Neural cell (in vitro differentiated cells): ENCODE measurements around the gene C1QTNF7. TPM values are rescaled to one million over a fixed set of nuclear protein-coding genes. Genes with fewer than 3 reads are reported as not detected.

Experiments used
- H2AFZ ChIP-seq: fragments of 200-600, 300-800 bp; sonication (generic), shearing (Covaris generic); 2 replicates; pipeline ENCODE4 v1.6.0; 2014; ENCODE audit warnings: low read depth, mild to moderate bottlenecking, antibody characterized with exemption, low read length, moderate library complexity
- H3F3A ChIP-seq: fragments of 200-600 bp; shearing (Covaris generic); 2 replicates; pipeline ENCODE4 v1.6.1; 2016; ENCODE audit warnings: mild to moderate bottlenecking, moderate library complexity, mixed read lengths, antibody characterized with exemption, low read length; ENCODE audit not compliant: insufficient read depth, poor library complexity, severe bottlenecking
- H3K27ac ChIP-seq: fragments of 200-600, 300-800 bp; sonication (generic), shearing (Covaris generic); 2 replicates; pipeline ENCODE4 v1.5.1; 2014; ENCODE audit warnings: mild to moderate bottlenecking, low read length, moderate library complexity
- H3K27me3 ChIP-seq: fragments of 300-800, 200-600 bp; sonication (generic), shearing (Covaris generic); 2 replicates; pipeline ENCODE4 v1.6.0; 2014; ENCODE audit warnings: mild to moderate bottlenecking, low read depth, low read length, moderate library complexity; ENCODE audit not compliant: insufficient read depth
- H3K36me3 ChIP-seq: fragments of 300-800, 200-600 bp; sonication (generic), shearing (Covaris generic); 2 replicates; pipeline ENCODE4 v1.5.1; 2014; ENCODE audit warnings: mild to moderate bottlenecking, antibody characterized with exemption, low read length, moderate library complexity; ENCODE audit not compliant: insufficient read depth
- H3K4me2 ChIP-seq: fragments of 300-800, 200-600 bp; sonication (generic), shearing (Covaris generic); 2 replicates; pipeline ENCODE4 v1.6.0; 2014; ENCODE audit warnings: mild to moderate bottlenecking, low read length
- H3K4me3 ChIP-seq: fragments of 300-800, 200-600 bp; sonication (generic), shearing (Covaris generic); 2 replicates; pipeline ENCODE4 v1.5.1; 2014; ENCODE audit warnings: mild to moderate bottlenecking, low read length, moderate library complexity
- H3K79me2 ChIP-seq: fragments of 200-600 bp; shearing (Covaris generic); replicated peaks from 2 replicates; pipeline ENCODE4 v1.6.0; 2014; ENCODE audit warnings: mild to moderate bottlenecking, low read length, moderate library complexity; ENCODE audit not compliant: insufficient read depth
- H3K9ac ChIP-seq: fragments of 300-800, 200-600 bp; sonication (generic), shearing (Covaris generic); 2 replicates; pipeline ENCODE4 v1.6.1; 2016; ENCODE audit warnings: mild to moderate bottlenecking, low read length, mixed read lengths
- H3K9me2 ChIP-seq: fragments of 200-600 bp; shearing (Covaris generic); 2 replicates; pipeline ENCODE4 v1.6.1; 2016; ENCODE audit warnings: mild to moderate bottlenecking, low read length, mixed read lengths; ENCODE audit not compliant: insufficient read depth
- H3K9me3 ChIP-seq: fragments of 200-600, 300-800 bp; sonication (generic), shearing (Covaris generic); 2 replicates; pipeline ENCODE4 v1.6.1; 2016; ENCODE audit warnings: mild to moderate bottlenecking, mixed run types, low read length, moderate library complexity, mixed read lengths
- H4K20me1 ChIP-seq: fragments of 200-600 bp; shearing (Covaris generic); 2 replicates; pipeline ENCODE4 v1.6.1; 2016; ENCODE audit warnings: mild to moderate bottlenecking, mixed run types; ENCODE audit not compliant: insufficient read depth
- CTCF ChIP-seq: fragments of 450-650 bp; IDR thresholded peaks from 2 replicates; pipeline ENCODE4 v1.5.1; 2014; ENCODE audit warnings: antibody characterized with exemption, mild to moderate bottlenecking, moderate library complexity; ENCODE audit not compliant: poor library complexity, severe bottlenecking
- EP300 ChIP-seq: fragments of 450-650 bp; conservative IDR thresholded peaks from 2 replicates; pipeline ENCODE4 v1.6.1; 2014; ENCODE audit warnings: antibody characterized with exemption, mild to moderate bottlenecking, moderate library complexity; ENCODE audit not compliant: poor library complexity, severe bottlenecking
- EZH2 ChIP-seq: fragments of 200-600, 300-800 bp; shearing (Covaris generic), sonication (generic); IDR thresholded peaks from 2 replicates; pipeline ENCODE4 v1.6.1; 2014; ENCODE audit warnings: antibody characterized with exemption, low read length, borderline replicate concordance, mild to moderate bottlenecking; ENCODE audit not compliant: insufficient read depth, poor library complexity, severe bottlenecking
- MXI1 ChIP-seq: fragments of 450-650 bp; conservative IDR thresholded peaks from 2 replicates; pipeline ENCODE4 v1.6.1; 2014; ENCODE audit warnings: antibody characterized with exemption, mild to moderate bottlenecking; ENCODE audit not compliant: poor library complexity, severe bottlenecking
- POLR2AphosphoS5 ChIP-seq: IDR thresholded peaks from 2 replicates; pipeline ENCODE4 v1.6.1; 2012
- RAD21 ChIP-seq: fragments of 450-650 bp; conservative IDR thresholded peaks from 2 replicates; pipeline ENCODE4 v1.6.1; 2014; ENCODE audit warnings: antibody characterized with exemption, mild to moderate bottlenecking, moderate library complexity
- SMC3 ChIP-seq: fragments of 450-650 bp; conservative IDR thresholded peaks from 2 replicates; pipeline ENCODE4 v1.6.1; 2014; ENCODE audit warnings: antibody characterized with exemption, mild to moderate bottlenecking, moderate library complexity; ENCODE audit not compliant: poor library complexity
- TAF1 ChIP-seq: IDR thresholded peaks from 2 replicates; pipeline ENCODE4 v1.6.1; 2012; ENCODE audit warnings: low read depth
- polyA plus RNA-seq: library from polyadenylated mRNA; depleted of rRNA; stranded (reverse); fragments of >200 nt; gene quantifications from 2 replicates; pipeline ENCODE4 v1.2.3, GENCODE V29; 2014
- TF ChIP-seq, protein P1 (sequence below): IDR thresholded peaks from 2 replicates; pipeline ENCODE4 v1.6.1; 2012; ENCODE audit warnings: borderline replicate concordance

The C1QTNF7 gene
- polyA plus RNA-seq, 1 donor from 2014 or later: not detected

DNA sequence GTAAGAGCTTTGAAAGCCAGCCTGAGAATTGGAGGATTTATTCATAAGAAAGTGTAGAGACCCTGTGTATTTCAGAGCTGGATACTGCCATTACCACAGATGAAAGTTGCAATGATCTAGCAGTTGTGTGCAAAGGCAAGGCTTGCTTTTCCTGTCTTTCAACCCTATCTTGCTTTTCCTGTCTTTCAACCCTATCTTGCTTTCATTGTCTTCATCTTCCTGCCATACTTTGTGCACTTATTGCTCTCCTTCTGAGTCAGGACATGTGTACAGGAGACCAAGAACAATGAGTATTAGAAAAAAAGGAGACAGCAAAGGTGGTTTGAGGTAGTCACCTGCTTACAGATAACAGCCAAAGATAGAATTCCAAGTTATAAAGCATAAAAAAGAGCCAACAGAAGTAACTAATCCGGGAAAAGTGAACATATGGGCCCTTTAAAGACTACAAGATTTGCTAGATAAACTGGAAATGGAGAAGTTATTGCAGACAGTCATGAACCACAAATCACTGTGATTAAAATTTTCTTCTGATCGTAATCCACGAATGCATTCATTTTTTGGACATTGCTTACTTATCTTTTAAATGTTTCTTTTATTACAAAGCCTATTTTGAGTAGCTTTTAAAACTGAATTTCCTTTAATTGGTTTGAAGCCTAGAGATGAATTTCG lies 17.2 kb downstream of the C1QTNF7 start:
- Histone ChIP-seq H3K36me3 (no peaks in the 10 kb centered on the region), H4K20me1 (no peaks in the 10 kb centered on the region), H3F3A (no peaks in the 10 kb centered on the region), H3K27ac (no peak overlapping the region), H3K9me2 (no peaks in the 10 kb centered on the region), H3K9me3 (no peaks in the 10 kb centered on the region), H2AFZ (no peak overlapping the region), H3K79me2 (no peaks in the 10 kb centered on the region), H3K9ac (no peak overlapping the region), H3K4me3 (no peak overlapping the region), H3K27me3 (no peaks in the 10 kb centered on the region), H3K4me2 (no peak overlapping the region)
- TF ChIP-seq POLR2AphosphoS5 (no peak), EP300 (no peak), SMC3 (no peak), RAD21 (no peak), EZH2 (no peak), TAF1 (no peak), MXI1 (no peak), CTCF (no peak)
- TF ChIP-seq, protein P1, sequence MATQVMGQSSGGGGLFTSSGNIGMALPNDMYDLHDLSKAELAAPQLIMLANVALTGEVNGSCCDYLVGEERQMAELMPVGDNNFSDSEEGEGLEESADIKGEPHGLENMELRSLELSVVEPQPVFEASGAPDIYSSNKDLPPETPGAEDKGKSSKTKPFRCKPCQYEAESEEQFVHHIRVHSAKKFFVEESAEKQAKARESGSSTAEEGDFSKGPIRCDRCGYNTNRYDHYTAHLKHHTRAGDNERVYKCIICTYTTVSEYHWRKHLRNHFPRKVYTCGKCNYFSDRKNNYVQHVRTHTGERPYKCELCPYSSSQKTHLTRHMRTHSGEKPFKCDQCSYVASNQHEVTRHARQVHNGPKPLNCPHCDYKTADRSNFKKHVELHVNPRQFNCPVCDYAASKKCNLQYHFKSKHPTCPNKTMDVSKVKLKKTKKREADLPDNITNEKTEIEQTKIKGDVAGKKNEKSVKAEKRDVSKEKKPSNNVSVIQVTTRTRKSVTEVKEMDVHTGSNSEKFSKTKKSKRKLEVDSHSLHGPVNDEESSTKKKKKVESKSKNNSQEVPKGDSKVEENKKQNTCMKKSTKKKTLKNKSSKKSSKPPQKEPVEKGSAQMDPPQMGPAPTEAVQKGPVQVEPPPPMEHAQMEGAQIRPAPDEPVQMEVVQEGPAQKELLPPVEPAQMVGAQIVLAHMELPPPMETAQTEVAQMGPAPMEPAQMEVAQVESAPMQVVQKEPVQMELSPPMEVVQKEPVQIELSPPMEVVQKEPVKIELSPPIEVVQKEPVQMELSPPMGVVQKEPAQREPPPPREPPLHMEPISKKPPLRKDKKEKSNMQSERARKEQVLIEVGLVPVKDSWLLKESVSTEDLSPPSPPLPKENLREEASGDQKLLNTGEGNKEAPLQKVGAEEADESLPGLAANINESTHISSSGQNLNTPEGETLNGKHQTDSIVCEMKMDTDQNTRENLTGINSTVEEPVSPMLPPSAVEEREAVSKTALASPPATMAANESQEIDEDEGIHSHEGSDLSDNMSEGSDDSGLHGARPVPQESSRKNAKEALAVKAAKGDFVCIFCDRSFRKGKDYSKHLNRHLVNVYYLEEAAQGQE: no peak

DNA sequence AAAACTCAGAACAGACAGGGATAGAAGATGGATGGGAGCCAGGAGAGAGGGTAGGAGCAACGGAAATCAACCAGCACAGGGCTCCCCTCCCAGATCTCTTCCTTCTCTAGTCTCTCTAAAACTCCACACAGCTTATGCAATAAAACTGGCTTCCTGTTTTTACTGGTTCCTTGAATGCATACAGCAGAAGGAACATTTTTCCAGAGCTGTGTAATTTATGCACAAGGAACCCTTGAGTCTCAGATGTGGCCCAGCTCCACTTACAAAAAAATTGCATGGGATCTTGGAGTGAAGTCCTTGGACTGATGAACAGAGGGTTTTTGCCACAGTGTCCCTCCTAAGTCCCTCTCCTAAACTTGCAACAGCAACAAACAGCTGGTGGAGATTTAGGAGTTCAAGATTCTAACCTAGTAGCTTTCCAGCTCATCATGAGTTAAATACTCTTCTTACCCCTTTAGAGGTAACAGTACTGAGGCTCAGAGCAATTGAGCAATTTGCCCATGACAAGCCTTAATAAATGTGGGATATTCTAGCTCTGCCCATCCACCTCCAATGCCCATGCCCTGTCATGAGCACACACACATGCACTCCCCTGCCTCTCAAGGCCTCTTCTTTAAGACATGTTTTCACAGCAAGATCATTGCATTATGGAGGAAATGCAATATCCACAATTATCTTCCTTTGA lies 23.5 kb downstream of the C1QTNF7 start:
- Histone ChIP-seq H3K4me2 (no peak overlapping the region), H3K27me3 (no peaks in the 10 kb centered on the region), H3K79me2 (no peaks in the 10 kb centered on the region), H2AFZ (no peak overlapping the region), H3F3A (no peaks in the 10 kb centered on the region), H3K27ac (no peak overlapping the region), H3K9me2 (no peaks in the 10 kb centered on the region), H3K36me3 (no peaks in the 10 kb centered on the region), H3K9me3 (no peaks in the 10 kb centered on the region), H4K20me1 (no peaks in the 10 kb centered on the region), H3K4me3 (no peak overlapping the region), H3K9ac (no peak overlapping the region)
- no peak for TF ChIP-seq RAD21
- TF ChIP-seq MXI1: no peak
- no peak for TF ChIP-seq POLR2AphosphoS5
- TF ChIP-seq EP300: no peak
- no peak for TF ChIP-seq TAF1
- no peak for TF ChIP-seq SMC3
- TF ChIP-seq CTCF: no peak
- TF ChIP-seq, protein P1: no peak
- TF ChIP-seq EZH2: no peak
